GM19193 (cell line): ENCODE measurements around the gene CUEDC1.

ENCODE experiments used
- POLR2A ChIP-seq: IDR thresholded peaks from 4 replicates; pipeline ENCODE4 v1.6.1; 2011; ENCODE audit not compliant: insufficient read depth, insufficient read length; ENCODE audit errors: extremely low read depth

The CUEDC1 gene

GRCh38 chr17:57875290-57876022 is 79.8 kb downstream of the CUEDC1 start:
- no peak for TF ChIP-seq POLR2A

GRCh38 chr17:57874434-57875289 is 80.5 kb downstream of the CUEDC1 start:
- TF ChIP-seq POLR2A = no peak

- no peak for TF ChIP-seq POLR2A
Observed at GRCh38 chr17:57874058-57874419, 81.2 kb downstream of the CUEDC1 start.

- TF ChIP-seq POLR2A = no peak
Observed at GRCh38 chr17:57873261-57874057, 81.8 kb downstream of the CUEDC1 start.

- no peak for TF ChIP-seq POLR2A
Observed at GRCh38 chr17:57872536-57872935, 82.7 kb downstream of the CUEDC1 start.

GRCh38 chr17:57871863-57872262 is 83.3 kb downstream of the CUEDC1 start:
- no peak for TF ChIP-seq POLR2A

- no peak for TF ChIP-seq POLR2A
Observed at GRCh38 chr17:57871155-57871554, 84.1 kb downstream of the CUEDC1 start.

- TF ChIP-seq POLR2A = no peak
Observed at GRCh38 chr17:57870283-57870635, 85.0 kb downstream of the CUEDC1 start.

- TF ChIP-seq POLR2A = no peak
Observed at GRCh38 chr17:57869617-57870282, 85.5 kb downstream of the CUEDC1 start.

GRCh38 chr17:57868910-57869616 is 86.1 kb downstream of the CUEDC1 start:
- TF ChIP-seq POLR2A = no peak

- peak; percentile 38 for TF ChIP-seq POLR2A
Observed at GRCh38 chr17:57868007-57868909, 87.0 kb downstream of the CUEDC1 start.

- no peak for TF ChIP-seq POLR2A
Observed at GRCh38 chr17:57867126-57867525, 88.1 kb downstream of the CUEDC1 start.

GRCh38 chr17:57866723-57867122 is 88.5 kb downstream of the CUEDC1 start:
- TF ChIP-seq POLR2A = no peak
